Endodermal cell (in vitro differentiated cells): ENCODE results near the gene KCNN3. TPM values are rescaled to one million over a fixed set of nuclear protein-coding genes. Genes with fewer than 3 reads are reported as not detected.

ENCODE experiments used
- DNase-seq: peaks from one replicate; pipeline ENCODE4 v3.0.0-alpha.2; 2017
- H3K27ac ChIP-seq: 2 replicates; pipeline ENCODE4 v1.5.1; 2013; ENCODE audit warnings: mild to moderate bottlenecking, low read depth, low read length, moderate library complexity
- H3K27me3 ChIP-seq: 2 replicates; pipeline ENCODE4 v1.6.1; 2013; ENCODE audit warnings: mild to moderate bottlenecking, low read length, moderate library complexity; ENCODE audit not compliant: insufficient read depth, control insufficient read depth, poor library complexity, severe bottlenecking
- H3K36me3 ChIP-seq: 2 replicates; pipeline ENCODE4 v1.7.0; 2013; ENCODE audit warnings: mild to moderate bottlenecking, low read length, moderate library complexity; ENCODE audit not compliant: control insufficient read depth, insufficient read depth
- H3K4me1 ChIP-seq: one replicate; pipeline ENCODE4 v1.7.0; 2013; ENCODE audit warnings: low read length; ENCODE audit not compliant: control insufficient read depth, insufficient read depth
- H3K4me3 ChIP-seq: 2 replicates; pipeline ENCODE4 v1.5.1; 2013; ENCODE audit warnings: mild to moderate bottlenecking, low read length, moderate library complexity
- H3K9ac ChIP-seq: 2 replicates; pipeline ENCODE4 v1.6.1; 2013; ENCODE audit warnings: mild to moderate bottlenecking, low read length, moderate library complexity; ENCODE audit not compliant: poor library complexity, severe bottlenecking; ENCODE audit errors: extremely low read depth
- H3K9me3 ChIP-seq: 2 replicates; pipeline ENCODE4 v1.6.1; 2013; ENCODE audit warnings: mild to moderate bottlenecking, low read length, moderate library complexity; ENCODE audit not compliant: control insufficient read depth
- H3K27ac Mint-ChIP-seq: 2 replicates; pipeline ENCODE4 v1.8.0; 2020; ENCODE audit warnings: mixed read lengths
- H3K27me3 Mint-ChIP-seq: 2 replicates; pipeline ENCODE4 v1.8.0; 2021; ENCODE audit warnings: mild to moderate bottlenecking, mixed read lengths; ENCODE audit not compliant: insufficient read depth
- H3K36me3 Mint-ChIP-seq: 2 replicates; pipeline ENCODE4 v1.8.0; 2020; ENCODE audit warnings: low read depth, mixed read lengths
- H3K4me1 Mint-ChIP-seq: 2 replicates; pipeline ENCODE4 v1.8.0; 2020; ENCODE audit warnings: mixed read lengths
- H3K4me3 Mint-ChIP-seq: 2 replicates; pipeline ENCODE4 v1.8.0; 2020; ENCODE audit warnings: mild to moderate bottlenecking, moderate library complexity, mixed read lengths
- H3K9me3 Mint-ChIP-seq: 2 replicates; pipeline ENCODE4 v1.8.0; 2020; ENCODE audit warnings: mild to moderate bottlenecking, mixed read lengths
- CTCF ChIP-seq: fragments of 200-600 bp; sonication (generic); conservative IDR thresholded peaks from 2 replicates; pipeline ENCODE4 v1.5.0; 2021; ENCODE audit warnings: antibody characterized with exemption, mild to moderate bottlenecking
- WGBS, 2 experiments: methylation state at CpG; one replicate each; pipeline versions ENCODE4 v1.1.5 to v1.1.7; 2013; ENCODE audit warnings: missing lambda C conversion rate in 2 of 2, mixed read lengths in 1 of 2; ENCODE audit not compliant: insufficient coverage in 1 of 2, insufficient read length in 1 of 2; 5-methylcytosine and 5-hydroxymethylcytosine counted together
- long read RNA-seq, 4 experiments: library from polyadenylated mRNA in 2 of 4; library from RNA in 1 of 4; library from capped mRNA in 1 of 4; stranded (forward) in 3 of 4; unstranded in 1 of 4; transcript quantifications; one replicate each; pipeline ENCODE4 v2.0.0, GENCODE V29; 2020 to 2021; ENCODE audit warnings: inconsistent platforms in 1 of 4
- polyA plus RNA-seq, 2 experiments: library from polyadenylated mRNA; stranded (reverse); fragments of 50-300 nt; gene quantifications; one replicate each; pipeline ENCODE4 v1.2.3, GENCODE V29; 2013
- total RNA-seq, 2 donors: library from RNA; stranded (reverse); fragmentation: NEBNext Ultra II Directional in 1 of 2; extraction: Animal tissue kit (Norgen Biotek cat#: 25700) in 1 of 2; gene quantifications; 2 replicates in 1 of 2; 3 replicates in 1 of 2; pipeline ENCODE4 v1.2.1, GENCODE V29; 2021

The KCNN3 gene
- under 1 TPM; 0.57 to 0.75 TPM for total RNA-seq
- polyA plus RNA-seq (2013, experiment 1 of 2), result 4.5 TPM
- 5.8 TPM for polyA plus RNA-seq (2013, experiment 2 of 2)
- long read RNA-seq, experiment 1, result 0 reads
- long read RNA-seq, experiment 2, partial matches to known transcripts, result 1 of 3 reads
- long read RNA-seq, experiment 2, other reads (novel, unspliced or antisense), result 2 of 3 reads
- long read RNA-seq, experiment 3, full-length matches to known transcripts, result 1 of 2 reads
- long read RNA-seq, experiment 3, partial matches to known transcripts, result 1 of 2 reads
- long read RNA-seq, experiment 3, other reads (novel, unspliced or antisense), result 0 of 2 reads
- long read RNA-seq, experiment 4, result 0 reads

DNA sequence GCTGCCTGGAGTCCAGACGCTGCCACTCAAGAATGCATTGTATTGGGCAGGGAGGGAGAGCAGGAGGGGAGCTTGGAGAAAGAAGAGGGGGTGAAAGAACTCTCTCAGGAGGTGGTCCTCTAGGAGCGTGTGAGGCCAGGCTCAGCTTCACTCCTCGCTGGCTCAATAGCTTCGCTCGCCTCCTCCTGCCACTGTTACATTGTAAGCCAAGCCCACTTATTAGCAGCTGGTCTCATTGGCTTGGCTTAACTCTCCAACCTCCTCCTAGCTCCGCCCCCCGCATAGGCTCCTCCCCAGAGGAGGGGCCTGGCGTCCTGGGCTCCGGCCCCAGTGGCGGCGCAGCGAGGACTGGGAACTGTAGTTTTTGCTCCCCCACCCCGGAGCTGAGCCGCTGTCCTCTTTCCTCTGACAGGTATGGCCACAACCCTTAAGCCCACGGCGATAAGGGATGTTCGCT, at the start of gene KCNN3:
KCNN3 (minus strand) TSS at position 167 of the 457 bp plus-strand sequence. CDS start 317 bp downstream, outside the sequence.
- Histone ChIP-seq H3K27ac (peak within 1 kb of the TSS; percentile 80), H3K36me3 (no peaks in the 10 kb centered on the region), H3K4me3 (peak within 1 kb of the TSS; percentile 64), H3K9ac (no peak within 1 kb of the TSS), H3K4me1 (peaks cover 20% of the 10 kb centered on the region), H3K9me3 (no peaks in the 10 kb centered on the region), H3K27me3 (peaks cover 19% of the 10 kb centered on the region)
- peaks cover 38% of the 10 kb centered on the region for H3K4me1 Mint-ChIP-seq
- no peaks in the 10 kb centered on the region for H3K9me3 Mint-ChIP-seq
- H3K27ac Mint-ChIP-seq, result no peak within 1 kb of the TSS
- DNase-seq, result peak; percentile 99
- TF ChIP-seq CTCF, result no peak
- peaks cover 27% of the 10 kb centered on the region for H3K27me3 Mint-ChIP-seq
- peak within 1 kb of the TSS; percentile 39 for H3K4me3 Mint-ChIP-seq
- WGBS, 2 experiments, result 3 to 10% methylated on average over 7 to 17 of the region's 17 CpGs
- H3K36me3 Mint-ChIP-seq, result no peaks in the 10 kb centered on the region

- H3K4me3 Mint-ChIP-seq, result no peak overlapping the region
- peaks cover 9% of the 10 kb centered on the region for H3K27me3 Mint-ChIP-seq
- no peaks in the 10 kb centered on the region for H3K36me3 ChIP-seq
- no peak overlapping the region for H3K9ac ChIP-seq
- DNase-seq, result no peak
- H3K36me3 Mint-ChIP-seq, result peaks cover 2% of the 10 kb centered on the region
- peaks cover 10% of the 10 kb centered on the region for H3K9me3 ChIP-seq
- H3K27me3 ChIP-seq, result no peaks in the 10 kb centered on the region
- no peak overlapping the region for H3K27ac ChIP-seq
- TF ChIP-seq CTCF, result no peak
- no peak overlapping the region for H3K27ac Mint-ChIP-seq
- H3K4me1 ChIP-seq, result no peaks in the 10 kb centered on the region
- WGBS, 2 experiments, result 92 to 99% methylated on average over 2 to 3 of the region's 3 CpGs
- H3K4me1 Mint-ChIP-seq, result peaks cover 4% of the 10 kb centered on the region
- H3K4me3 ChIP-seq, result no peak overlapping the region
- H3K9me3 Mint-ChIP-seq, result peaks cover 14% of the 10 kb centered on the region
Measured at GRCh38 chr1:154913273-154913672, 43.2 kb upstream of the KCNN3 start.

GRCh38 chr1:154912755-154913154, 42.7 kb upstream of the KCNN3 start:
- no peaks in the 10 kb centered on the region for H3K4me1 ChIP-seq
- H3K27me3 ChIP-seq, result no peaks in the 10 kb centered on the region
- DNase-seq, result no peak
- peaks cover 4% of the 10 kb centered on the region for H3K4me1 Mint-ChIP-seq
- H3K36me3 Mint-ChIP-seq, result peaks cover 3% of the 10 kb centered on the region
- no peak overlapping the region for H3K4me3 ChIP-seq
- 97 to 100% methylated on average over 1 to 2 of the region's 2 CpGs for WGBS, 2 experiments
- H3K9me3 ChIP-seq, result peaks cover 15% of the 10 kb centered on the region
- H3K36me3 ChIP-seq, result no peaks in the 10 kb centered on the region
- no peak overlapping the region for H3K4me3 Mint-ChIP-seq
- peaks cover 10% of the 10 kb centered on the region for H3K27me3 Mint-ChIP-seq
- H3K27ac ChIP-seq, result no peak overlapping the region
- no peak overlapping the region for H3K27ac Mint-ChIP-seq
- peaks cover 19% of the 10 kb centered on the region for H3K9me3 Mint-ChIP-seq
- TF ChIP-seq CTCF, result no peak
- no peak overlapping the region for H3K9ac ChIP-seq
